CD8-positive, alpha-beta memory T cell (primary cell): ENCODE measurements around the gene GBP1. TPM values are rescaled to one million over a fixed set of nuclear protein-coding genes. Genes with fewer than 3 reads are reported as not detected.

ENCODE experiments used
- CTCF ChIA-PET: fragments of 350-600 bp; sonication (Branson Sonifier 250); formaldehyde crosslinking; loops from one replicate; lab custom pipeline; 2021; ENCODE audit warnings: antibody characterized with exemption; lab: Charles Lee
- POLR2A ChIA-PET: fragments of 350-600 bp; sonication (Branson Sonifier 250); formaldehyde crosslinking; loops from one replicate; lab custom pipeline; 2021; ENCODE audit warnings: antibody characterized with exemption; lab: Charles Lee
- DNase-seq, 5 donors: peaks; one replicate each; pipeline versions ENCODE4 v3.0.0 to v3.0.0-alpha.2; 2020 to 2022; ENCODE audit warnings: mixed read lengths in 1 of 5
- H3K27ac ChIP-seq: one replicate; pipeline ENCODE4 v1.7.0; 2013; ENCODE audit warnings: low read depth, mild to moderate bottlenecking, low read length, moderate library complexity
- H3K27me3 ChIP-seq: 2 replicates; pipeline ENCODE4 v1.7.0; 2013; ENCODE audit warnings: low read length, mild to moderate bottlenecking; ENCODE audit not compliant: insufficient read depth, poor library complexity, severe bottlenecking
- H3K36me3 ChIP-seq: 2 replicates; pipeline ENCODE4 v1.7.0; 2013; ENCODE audit warnings: mild to moderate bottlenecking, low read length, moderate library complexity; ENCODE audit not compliant: insufficient read depth
- H3K4me1 ChIP-seq: 2 replicates; pipeline ENCODE4 v1.7.0; 2013; ENCODE audit warnings: mild to moderate bottlenecking, low read length, moderate library complexity; ENCODE audit not compliant: insufficient read depth
- H3K4me3 ChIP-seq: 2 replicates; pipeline ENCODE4 v1.7.0; 2013; ENCODE audit warnings: mild to moderate bottlenecking, low read length
- H3K9me3 ChIP-seq: 2 replicates; pipeline ENCODE4 v1.7.0; 2013; ENCODE audit warnings: mild to moderate bottlenecking, low read length
- H3K27ac Mint-ChIP-seq, 8 donors: one replicate each; pipeline ENCODE4 v1.8.0; 2020 to 2021; ENCODE audit warnings: mixed read lengths in 8 of 8, mild to moderate bottlenecking in 6 of 8, inconsistent platforms in 3 of 8, moderate library complexity in 3 of 8
- H3K27me3 Mint-ChIP-seq, 2 donors: one replicate each; pipeline ENCODE4 v1.8.0; 2020 to 2021; ENCODE audit warnings: mixed read lengths in 2 of 2, mild to moderate bottlenecking in 1 of 2, moderate library complexity in 1 of 2
- H3K36me3 Mint-ChIP-seq, 3 donors: one replicate each; pipeline ENCODE4 v1.8.0; 2020 to 2021; ENCODE audit warnings: mixed read lengths in 3 of 3, inconsistent platforms in 1 of 3, mild to moderate bottlenecking in 1 of 3
- H3K4me1 Mint-ChIP-seq, 3 donors: one replicate each; pipeline ENCODE4 v1.8.0; 2020 to 2021; ENCODE audit warnings: mixed read lengths in 3 of 3, inconsistent platforms in 1 of 3, mild to moderate bottlenecking in 1 of 3
- H3K4me3 Mint-ChIP-seq, 7 donors: one replicate each; pipeline ENCODE4 v1.8.0; 2020 to 2021; ENCODE audit warnings: mixed read lengths in 7 of 7, mild to moderate bottlenecking in 6 of 7, moderate library complexity in 4 of 7, inconsistent platforms in 2 of 7
- H3K9me3 Mint-ChIP-seq, 5 donors: one replicate each; pipeline ENCODE4 v1.8.0; 2020 to 2022; ENCODE audit warnings: mixed read lengths in 5 of 5, mild to moderate bottlenecking in 3 of 5, moderate library complexity in 2 of 5, inconsistent platforms in 1 of 5
- polyA plus RNA-seq: library from polyadenylated mRNA; unstranded; fragments of 300-500 nt; fragmentation: Illumina TruSeq; gene quantifications from one replicate; pipeline ENCODE4 v1.2.3, GENCODE V29; 2021
- total RNA-seq, 2 experiments: library from RNA; stranded (reverse); gene quantifications; one replicate each; pipeline ENCODE4 v1.2.3, GENCODE V29; 2021

Gene GBP1
- total and polyA plus RNA-seq, 3 experiments from 2014 or later: 52.1 to 77.4 (median 53.0) TPM

DNA sequence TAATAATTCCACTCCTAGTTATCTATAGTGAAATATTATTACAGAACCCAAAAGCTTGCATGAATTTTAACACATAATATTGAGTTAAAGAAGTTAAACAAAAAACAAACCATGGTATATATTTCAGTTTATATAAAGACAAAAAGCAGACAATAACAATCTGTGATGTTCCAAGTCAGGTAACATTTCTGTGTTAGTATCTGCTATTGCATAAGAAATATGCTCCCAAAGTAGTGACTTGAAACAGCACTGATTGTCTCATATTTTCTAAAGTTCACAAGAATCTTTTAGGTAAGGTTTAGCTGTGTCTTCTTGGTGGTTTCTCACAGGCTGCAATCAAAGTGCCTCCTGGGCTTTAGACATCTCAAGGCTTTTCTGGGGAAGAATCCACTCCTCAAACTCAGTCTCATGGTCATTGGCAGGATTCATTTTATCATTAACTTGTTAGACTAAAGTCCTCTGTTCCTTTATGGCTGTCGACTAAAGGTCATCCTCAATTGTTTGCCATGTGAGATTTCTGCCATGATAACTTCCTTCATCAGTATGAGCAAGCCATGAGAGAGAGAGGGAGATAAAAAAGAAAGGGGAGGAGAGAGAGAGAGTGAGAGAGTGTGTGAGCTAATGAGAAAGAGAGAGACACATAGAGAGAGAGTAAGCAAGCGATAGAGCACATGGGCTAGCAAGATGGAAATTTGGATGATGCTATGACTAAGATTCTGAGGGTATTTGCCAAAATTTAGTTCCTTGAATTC is 19.9 kb downstream of the GBP1 start:
- H3K9me3 ChIP-seq: no peaks in the 10 kb centered on the region
- CTCF ChIA-PET: interaction anchor here (0.9 to 2.6 kb wide), 2 partner anchors 11 to 20 kb away, joined by 3 to 7 read pairs; partner anchors contain the start of gene GBP1
- Mint-ChIP-seq H3K4me1 (peaks cover 13 to 23% (median 19%) of the 10 kb centered on the region in 3 donors), H3K36me3 (peaks cover 8 to 30% (median 8%) of the 10 kb centered on the region in 3 donors), H3K27ac (no peak overlapping the region), H3K9me3 (peaks cover 0 to 6% (median 3%) of the 10 kb centered on the region in 5 donors), H3K4me3 (no peak overlapping the region), H3K27me3 (peaks cover 0 to 3% of the 10 kb centered on the region in 2 donors)
- no peak for DNase-seq
- POLR2A ChIA-PET: no interaction called here
- H3K27ac ChIP-seq: no peak overlapping the region
- no peak overlapping the region for H3K4me3 ChIP-seq
- H3K27me3 ChIP-seq: no peaks in the 10 kb centered on the region
- H3K36me3 ChIP-seq: no peaks in the 10 kb centered on the region
- no peaks in the 10 kb centered on the region for H3K4me1 ChIP-seq

DNA sequence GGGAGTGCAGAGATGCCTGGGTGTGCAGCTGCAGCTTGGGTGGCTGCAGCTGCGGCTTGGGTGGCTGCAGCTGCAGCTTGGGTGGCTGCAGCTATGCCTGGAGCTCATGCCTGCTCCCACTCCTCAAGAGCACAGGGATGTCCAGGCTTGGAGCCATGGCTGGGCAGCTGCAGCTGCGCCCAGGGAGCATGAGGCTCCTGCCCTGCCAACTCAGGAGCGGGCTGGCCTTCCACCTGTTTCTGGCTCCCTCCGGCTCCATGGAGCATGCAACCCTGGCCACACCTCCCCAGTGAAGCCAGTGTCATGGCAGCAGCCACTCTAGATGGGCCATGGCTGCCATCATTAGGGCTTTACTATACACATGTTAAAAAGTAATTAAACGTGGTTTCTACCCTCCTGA is 21.1 kb downstream of the GBP1 start:
- no peaks in the 10 kb centered on the region for H3K27me3 ChIP-seq
- no peak overlapping the region for H3K27ac ChIP-seq
- peaks cover 19 to 35% (median 27%) of the 10 kb centered on the region in 3 donors for H3K4me1 Mint-ChIP-seq
- H3K27ac Mint-ChIP-seq: no peak overlapping the region
- no peaks in the 10 kb centered on the region for H3K9me3 ChIP-seq
- POLR2A ChIA-PET: no interaction called here
- DNase-seq: no peak
- H3K36me3 Mint-ChIP-seq: peaks cover 9 to 20% (median 20%) of the 10 kb centered on the region in 3 donors
- CTCF ChIA-PET: no interaction called here
- no peak overlapping the region for H3K4me3 Mint-ChIP-seq
- no peaks in the 10 kb centered on the region for H3K4me1 ChIP-seq
- H3K4me3 ChIP-seq: no peak overlapping the region
- H3K9me3 Mint-ChIP-seq: peaks cover 0 to 6% (median 3%) of the 10 kb centered on the region in 5 donors
- H3K27me3 Mint-ChIP-seq: peaks cover 0 to 3% of the 10 kb centered on the region in 2 donors
- H3K36me3 ChIP-seq: no peaks in the 10 kb centered on the region

DNA sequence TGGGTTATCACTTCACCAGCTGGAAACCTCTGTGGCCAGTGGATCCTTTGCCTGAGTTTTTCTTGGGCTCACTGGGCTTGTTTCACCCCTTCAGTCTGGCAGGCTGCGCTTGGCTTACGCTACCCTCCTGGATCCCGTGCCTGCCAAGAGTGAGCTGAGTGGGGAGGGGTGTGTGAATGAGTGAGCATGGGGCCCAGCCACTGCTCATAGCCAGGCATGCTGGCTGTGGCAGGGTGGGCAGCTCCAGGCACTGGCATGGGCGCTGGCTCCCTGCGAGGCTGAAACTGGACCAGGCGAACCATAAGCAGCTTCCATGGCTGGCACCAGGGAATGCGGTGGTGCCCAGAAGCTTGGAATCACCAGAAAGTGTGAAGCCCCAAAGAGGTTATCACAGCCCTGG is 22.5 kb downstream of the GBP1 start:
- Histone ChIP-seq H3K4me1 (no peaks in the 10 kb centered on the region), H3K4me3 (no peak overlapping the region), H3K9me3 (no peaks in the 10 kb centered on the region), H3K27ac (no peak overlapping the region), H3K27me3 (no peaks in the 10 kb centered on the region), H3K36me3 (no peaks in the 10 kb centered on the region)
- Mint-ChIP-seq H3K27me3 (peaks cover 0 to 3% of the 10 kb centered on the region in 2 donors), H3K4me3 (no peak overlapping the region), H3K4me1 (peaks cover 24 to 30% (median 29%) of the 10 kb centered on the region in 3 donors), H3K27ac (peak overlapping the region in 1 of 8 donors; percentile 31), H3K9me3 (peaks cover 0 to 6% (median 3%) of the 10 kb centered on the region in 5 donors), H3K36me3 (peaks cover 6 to 32% (median 7%) of the 10 kb centered on the region in 3 donors)
- DNase-seq: no peak
- ChIA-PET POLR2A (no interaction called here), CTCF (interaction anchor here (1.4 to 2.0 kb wide), 2 partner anchors 21 to 316 kb away, joined by 3 to 5 read pairs; no protein-coding TSS in a partner anchor)

DNA sequence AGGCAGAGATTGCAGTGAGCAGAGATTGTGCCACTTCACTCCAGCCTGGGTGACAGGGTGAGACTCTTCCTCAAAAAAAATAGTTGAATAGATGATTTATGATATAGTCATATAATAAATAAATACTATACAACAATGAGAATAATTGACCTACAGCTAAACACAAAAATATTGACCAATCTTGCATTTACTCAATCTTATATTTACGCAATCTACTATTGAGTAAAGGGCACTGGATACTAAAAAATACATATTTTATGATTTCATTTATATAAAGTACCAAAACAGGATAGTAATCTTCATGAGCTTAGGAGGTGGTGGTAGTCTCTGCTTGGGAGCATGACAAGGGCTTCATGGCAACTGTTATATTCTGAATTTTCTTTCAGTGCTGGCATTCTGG is 23.3 kb downstream of the GBP1 start:
- Histone ChIP-seq H3K27me3 (no peaks in the 10 kb centered on the region), H3K4me1 (no peaks in the 10 kb centered on the region), H3K27ac (no peak overlapping the region), H3K4me3 (no peak overlapping the region), H3K36me3 (no peaks in the 10 kb centered on the region), H3K9me3 (no peaks in the 10 kb centered on the region)
- ChIA-PET CTCF (interaction anchor here (0.9 to 2.0 kb wide), 3 partner anchors 9 to 317 kb away, joined by 3 to 5 read pairs (median 3); no protein-coding TSS in a partner anchor), POLR2A (no interaction called here)
- peaks cover 24 to 33% (median 28%) of the 10 kb centered on the region in 3 donors for H3K4me1 Mint-ChIP-seq
- no peak for DNase-seq
- H3K27me3 Mint-ChIP-seq: peaks cover 0 to 3% of the 10 kb centered on the region in 2 donors
- H3K4me3 Mint-ChIP-seq: peak overlapping the region in 3 of 7 donors; percentile 1 to 33 (median 32)
- H3K27ac Mint-ChIP-seq: peak overlapping the region in 1 of 8 donors; percentile 19
- peaks cover 0 to 6% (median 3%) of the 10 kb centered on the region in 5 donors for H3K9me3 Mint-ChIP-seq
- peaks cover 6 to 32% (median 7%) of the 10 kb centered on the region in 3 donors for H3K36me3 Mint-ChIP-seq

DNA sequence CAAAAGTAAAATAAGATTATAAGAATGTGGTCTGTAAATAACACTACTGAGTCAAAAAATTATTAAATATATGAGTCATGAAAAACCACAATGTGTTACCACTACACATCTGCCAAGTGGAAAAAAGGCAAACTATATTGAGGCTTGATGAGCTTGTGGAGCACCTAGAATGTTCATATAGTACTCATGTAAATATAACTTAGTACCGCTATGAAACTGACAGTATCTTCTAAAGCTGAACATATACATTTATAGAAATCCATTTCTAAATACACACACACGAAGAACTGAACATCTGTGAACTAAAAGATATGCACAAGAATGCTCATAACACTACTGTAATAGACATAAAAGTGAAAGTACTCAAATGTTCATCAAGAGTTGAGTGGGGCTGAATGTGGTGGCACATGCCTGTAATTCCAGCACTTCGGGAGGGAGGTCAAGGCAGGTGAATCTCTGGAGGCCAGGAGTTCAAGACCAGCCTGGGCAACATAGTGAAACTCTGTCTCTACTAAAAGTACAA is 23.8 kb downstream of the GBP1 start:
- no peaks in the 10 kb centered on the region for H3K9me3 ChIP-seq
- H3K4me1 Mint-ChIP-seq: peaks cover 24 to 33% (median 28%) of the 10 kb centered on the region in 3 donors
- H3K27ac Mint-ChIP-seq: peak overlapping the region in 4 of 8 donors; percentile 19 to 59 (median 26)
- H3K4me3 ChIP-seq: no peak overlapping the region
- peaks cover 0 to 6% (median 3%) of the 10 kb centered on the region in 5 donors for H3K9me3 Mint-ChIP-seq
- no peaks in the 10 kb centered on the region for H3K4me1 ChIP-seq
- H3K36me3 ChIP-seq: no peaks in the 10 kb centered on the region
- H3K27ac ChIP-seq: no peak overlapping the region
- H3K36me3 Mint-ChIP-seq: peaks cover 6 to 32% (median 7%) of the 10 kb centered on the region in 3 donors
- H3K27me3 Mint-ChIP-seq: peaks cover 0 to 3% of the 10 kb centered on the region in 2 donors
- CTCF ChIA-PET: interaction anchor here (0.9 to 2.0 kb wide), 2 partner anchors 10 to 19 kb away, joined by 3 to 5 read pairs; no protein-coding TSS in a partner anchor
- H3K27me3 ChIP-seq: no peaks in the 10 kb centered on the region
- DNase-seq: no peak
- peak overlapping the region in 3 of 7 donors; percentile 1 to 33 (median 32) for H3K4me3 Mint-ChIP-seq
- POLR2A ChIA-PET: no interaction called here

DNA sequence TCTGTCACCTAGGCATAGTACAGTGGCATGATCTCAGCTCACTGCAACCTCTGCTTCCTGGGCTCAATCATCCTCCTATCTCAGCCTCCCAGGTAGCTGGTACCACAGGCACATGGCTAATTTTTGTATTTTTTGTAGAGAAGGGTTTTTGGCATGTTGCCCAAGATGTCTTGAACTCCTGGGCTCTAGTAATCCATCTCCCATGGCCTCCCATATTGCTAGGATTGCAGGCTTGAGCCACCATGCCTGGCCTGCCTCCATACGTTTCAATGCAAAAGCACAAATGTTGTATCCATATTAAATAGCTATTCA is 24.7 kb downstream of the GBP1 start:
- peak overlapping the region in 1 of 7 donors; percentile 13 for H3K4me3 Mint-ChIP-seq
- H3K9me3 Mint-ChIP-seq: peaks cover 0 to 6% (median 3%) of the 10 kb centered on the region in 5 donors
- H3K27me3 ChIP-seq: no peaks in the 10 kb centered on the region
- ChIA-PET POLR2A (no interaction called here), CTCF (no interaction called here)
- no peaks in the 10 kb centered on the region for H3K9me3 ChIP-seq
- no peak overlapping the region for H3K27ac ChIP-seq
- DNase-seq: no peak
- peaks cover 28 to 37% (median 34%) of the 10 kb centered on the region in 3 donors for H3K4me1 Mint-ChIP-seq
- H3K36me3 Mint-ChIP-seq: peaks cover 6 to 32% (median 7%) of the 10 kb centered on the region in 3 donors
- H3K36me3 ChIP-seq: no peaks in the 10 kb centered on the region
- H3K4me3 ChIP-seq: no peak overlapping the region
- peaks cover 0 to 3% of the 10 kb centered on the region in 2 donors for H3K27me3 Mint-ChIP-seq
- no peaks in the 10 kb centered on the region for H3K4me1 ChIP-seq
- H3K27ac Mint-ChIP-seq: peak overlapping the region in 3 of 8 donors; percentile 11 to 61 (median 43)

DNA sequence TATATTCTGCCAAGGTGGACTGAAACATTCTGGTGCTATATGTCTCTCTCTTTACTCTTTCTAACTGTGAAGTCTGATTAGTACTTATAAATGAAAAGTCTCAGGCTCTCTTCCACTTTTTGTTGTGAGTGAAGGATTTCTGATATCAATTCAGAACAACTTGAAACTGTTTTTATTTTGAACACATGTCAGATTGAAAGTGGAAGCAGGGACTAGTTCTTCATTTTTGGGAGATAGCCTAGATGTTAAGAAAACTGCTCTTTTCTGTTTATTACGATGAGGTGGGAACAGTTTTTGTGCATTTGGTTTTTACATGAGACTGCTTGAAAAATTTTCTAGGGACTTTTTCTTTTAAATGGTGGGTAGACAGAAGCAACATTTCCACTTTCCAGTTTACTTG is 27.8 kb downstream of the GBP1 start:
- H3K4me1 ChIP-seq: peaks cover 17% of the 10 kb centered on the region
- POLR2A ChIA-PET: no interaction called here

More for the DNA sequence above, 27.8 kb downstream of the GBP1 start:
- DNase-seq: no peak
- peaks cover 3 to 28% (median 7%) of the 10 kb centered on the region in 3 donors for H3K36me3 Mint-ChIP-seq
- H3K27me3 Mint-ChIP-seq: peaks cover 0 to 3% of the 10 kb centered on the region in 2 donors
- CTCF ChIA-PET: no interaction called here
- peak overlapping the region in 1 of 8 donors; percentile 28 for H3K27ac Mint-ChIP-seq
- Histone ChIP-seq H3K27ac (no peak overlapping the region), H3K9me3 (no peaks in the 10 kb centered on the region), H3K36me3 (no peaks in the 10 kb centered on the region), H3K4me3 (no peak overlapping the region), H3K27me3 (no peaks in the 10 kb centered on the region)
- H3K4me3 Mint-ChIP-seq: no peak overlapping the region
- H3K4me1 Mint-ChIP-seq: peaks cover 54 to 68% (median 65%) of the 10 kb centered on the region in 3 donors
- H3K9me3 Mint-ChIP-seq: peaks cover 0 to 6% (median 2%) of the 10 kb centered on the region in 5 donors
